GM11168 (cell line): ENCODE measurements around the gene TUBGCP3.

Experiments used
- in situ Hi-C: fragments of 300-500 bp; cut with MboI; formaldehyde crosslinking; loops from one replicate; pipeline ENCODE4 v1.12.0; 2022; ENCODE audit warnings: low sequenced_read_pairs; ENCODE audit not compliant: unreplicated experiment

TUBGCP3 gene

GRCh38 chr13:112618501-112618900 is 30.5 kb upstream of the TUBGCP3 start:
- in situ Hi-C loops: no loop called here

DNA sequence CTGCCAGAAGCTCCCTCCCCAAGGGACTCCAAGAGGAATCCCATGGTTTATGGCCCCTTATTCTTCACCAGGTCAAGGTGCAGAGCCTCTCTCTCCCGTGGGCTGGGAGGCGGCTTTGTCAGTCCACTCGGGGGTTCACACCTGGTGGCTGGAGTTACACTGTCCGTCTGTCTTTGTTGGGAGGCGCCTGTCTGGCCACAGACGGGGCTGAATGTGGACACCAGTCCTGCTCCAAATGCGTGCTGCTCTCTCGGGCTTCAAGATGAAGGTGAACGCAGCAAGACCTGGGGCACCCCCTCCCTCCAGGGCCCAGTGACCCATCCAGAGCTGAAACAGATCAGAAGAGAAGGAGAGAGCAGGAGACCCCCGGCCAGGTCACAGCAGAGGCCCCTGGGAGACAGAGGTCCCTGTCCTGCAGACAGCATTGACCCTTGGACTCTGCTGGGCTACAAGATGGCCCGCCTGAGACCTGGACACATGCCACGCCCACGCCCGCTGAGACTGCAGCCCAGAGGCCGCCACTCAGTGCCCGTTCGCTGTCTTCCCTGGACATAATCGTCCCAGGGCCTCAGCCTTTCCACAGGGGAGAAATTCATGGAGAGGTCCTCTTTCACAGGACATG is 29.9 kb upstream of the TUBGCP3 start:
- in situ Hi-C loops: no loop called here

- in situ Hi-C loops: no loop called here
Measured at GRCh38 chr13:112616586-112617362, 28.8 kb upstream of the TUBGCP3 start.

DNA sequence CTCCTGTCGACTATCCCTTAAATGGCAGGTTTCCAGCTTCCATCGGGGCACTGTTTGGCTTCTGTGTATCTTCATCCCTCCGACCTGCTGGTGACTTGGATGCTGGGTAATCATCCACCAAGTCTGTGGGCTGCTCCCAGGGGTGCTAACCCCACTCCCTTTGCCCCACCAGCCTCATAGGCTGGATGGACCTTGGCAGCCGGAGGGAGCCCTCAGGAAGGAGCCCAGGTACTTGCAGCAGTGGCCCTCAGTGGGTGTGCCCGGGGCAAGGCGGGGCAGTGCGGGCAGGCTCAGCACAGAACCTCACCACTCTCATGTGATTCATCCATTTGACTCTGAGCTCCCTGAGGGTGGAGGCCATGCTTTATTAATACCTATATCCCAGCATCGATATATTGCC is 27.4 kb upstream of the TUBGCP3 start:
- in situ Hi-C loops: no loop called here

DNA sequence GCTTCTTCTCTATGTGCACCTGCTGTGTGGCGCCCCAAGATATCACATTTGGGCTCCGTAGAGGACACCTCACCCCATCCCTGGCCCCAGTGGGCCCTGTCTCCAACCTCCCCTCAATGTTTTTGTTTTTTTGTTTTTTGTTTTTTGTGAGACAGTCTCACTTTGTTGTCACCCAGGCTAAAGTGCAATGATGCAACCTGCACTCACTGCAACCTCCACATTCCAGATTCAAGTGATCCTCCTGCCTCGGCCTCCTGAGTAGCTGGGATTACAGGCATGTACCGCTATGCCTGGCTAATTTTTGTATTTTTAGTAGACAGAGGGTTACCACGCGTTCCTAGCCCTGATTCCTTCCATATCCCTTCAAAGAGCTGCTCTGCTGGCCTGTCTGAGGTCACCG is 26.9 kb upstream of the TUBGCP3 start:
- in situ Hi-C loops: no loop called here

DNA sequence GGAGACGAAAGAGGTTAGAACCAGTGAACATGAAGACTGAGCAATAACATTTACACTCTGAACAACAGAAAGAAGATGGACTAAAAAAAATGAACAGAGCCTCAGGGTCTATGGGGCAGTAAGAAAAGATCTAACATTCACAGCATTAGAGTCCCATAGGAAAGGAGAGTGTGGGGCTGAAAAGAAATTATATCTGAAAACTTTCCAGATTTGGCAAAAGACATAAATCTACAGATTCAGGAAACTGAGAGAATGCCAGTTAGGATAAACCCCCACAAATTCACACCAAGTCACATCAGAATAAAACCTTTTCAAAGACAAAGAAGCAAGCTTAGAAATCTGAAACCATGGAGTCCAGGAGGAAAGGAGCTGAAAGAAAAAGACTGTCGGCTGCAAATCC is 20.3 kb upstream of the TUBGCP3 start:
- in situ Hi-C loops: no loop called here

DNA sequence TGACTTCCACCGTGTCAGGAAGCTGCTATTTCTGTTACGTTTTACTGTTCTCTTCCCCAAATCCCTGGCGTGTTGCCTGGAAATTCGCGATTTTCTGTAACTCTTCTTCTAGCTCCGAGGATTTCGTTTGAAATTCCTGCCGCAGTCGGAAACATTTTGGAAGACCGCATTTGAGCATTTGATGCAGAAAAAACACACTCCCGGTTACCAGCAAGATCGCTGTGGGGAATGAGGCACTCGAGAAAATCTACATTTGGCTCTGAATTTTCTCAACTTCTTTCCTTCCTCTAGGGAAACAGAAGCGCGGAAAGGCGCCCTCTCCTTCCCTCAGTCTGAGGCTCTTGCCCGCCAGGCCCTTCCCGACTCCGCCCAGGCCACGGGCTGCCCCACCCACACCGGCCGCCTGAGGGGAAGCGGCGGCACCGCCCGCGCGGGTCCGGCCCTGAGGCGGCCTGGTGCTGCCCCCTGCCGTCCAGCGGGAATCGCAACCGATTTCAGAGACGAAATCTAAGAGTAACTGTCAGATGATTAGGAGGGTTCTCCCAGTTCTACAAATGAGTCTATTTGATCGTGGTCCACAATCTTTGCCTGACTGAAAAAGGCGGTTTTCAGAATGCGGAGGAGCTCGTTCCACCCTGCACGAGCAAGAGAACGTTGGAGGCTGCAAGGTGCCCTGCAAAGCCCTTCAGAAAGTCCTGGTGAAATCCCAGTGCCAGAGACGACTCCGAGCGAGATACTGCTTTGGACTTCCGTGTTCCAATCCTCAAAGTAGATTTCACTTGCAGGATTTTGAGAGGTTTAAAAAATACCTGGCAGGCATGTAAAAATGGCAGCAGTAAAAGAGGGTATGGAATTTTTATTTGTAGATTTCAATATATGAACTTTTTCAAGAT is 18.4 kb upstream of the TUBGCP3 start:
- in situ Hi-C loops: no loop called here

DNA sequence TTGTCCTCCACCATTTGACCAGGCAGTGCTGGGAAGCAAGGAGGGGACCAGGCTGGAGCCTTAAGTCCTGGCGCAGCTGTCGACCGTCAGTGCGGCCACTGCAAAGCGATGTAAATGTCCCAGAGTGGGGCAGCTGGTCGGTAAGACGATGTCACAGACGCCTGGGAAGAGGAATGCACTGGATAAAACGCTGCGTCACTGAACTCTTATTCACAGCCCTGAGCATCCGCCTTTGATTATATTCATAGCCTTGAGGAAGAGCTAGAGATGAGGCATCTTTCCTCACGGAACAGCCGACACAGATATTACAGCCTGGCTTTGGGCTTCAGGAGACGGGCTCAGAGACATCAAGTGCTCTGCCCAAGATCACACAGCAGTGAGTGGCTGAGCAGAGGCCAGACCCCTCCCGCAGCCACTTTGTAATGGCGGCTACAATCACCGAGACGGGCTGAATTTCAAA is 17.6 kb upstream of the TUBGCP3 start:
- in situ Hi-C loops: no loop called here

GRCh38 chr13:112603641-112604225 is 15.8 kb upstream of the TUBGCP3 start:
- in situ Hi-C loops: no loop called here

- in situ Hi-C loops: no loop called here
Measured at GRCh38 chr13:112602189-112602588, 14.2 kb upstream of the TUBGCP3 start.

GRCh38 chr13:112601371-112601770 is 13.4 kb upstream of the TUBGCP3 start:
- in situ Hi-C loops: no loop called here

GRCh38 chr13:112596235-112596634 is 8.3 kb upstream of the TUBGCP3 start:
- in situ Hi-C loops: no loop called here

DNA sequence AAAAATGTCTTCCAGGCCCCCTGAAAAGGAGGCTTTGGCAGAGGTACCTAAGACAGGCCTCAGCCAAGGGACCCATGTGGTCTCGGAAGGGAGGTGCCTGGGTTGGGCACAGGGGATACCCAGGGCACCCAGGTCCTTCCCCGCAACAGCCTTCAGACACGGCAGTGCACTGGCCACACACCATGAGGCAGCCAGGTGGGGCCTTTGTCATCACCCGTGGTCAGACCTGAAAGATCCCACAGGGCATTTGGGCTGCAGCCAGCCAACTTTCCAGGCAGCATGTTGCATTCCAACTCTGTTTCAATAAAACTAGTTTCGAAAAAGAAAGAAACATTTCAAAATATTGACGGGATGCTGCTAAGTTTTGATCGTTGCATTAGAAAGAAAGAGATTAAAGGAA is 4.7 kb upstream of the TUBGCP3 start:
- in situ Hi-C loops: no loop called here

- in situ Hi-C loops: no loop called here
Measured at GRCh38 chr13:112592181-112592580, 4.2 kb upstream of the TUBGCP3 start.

DNA sequence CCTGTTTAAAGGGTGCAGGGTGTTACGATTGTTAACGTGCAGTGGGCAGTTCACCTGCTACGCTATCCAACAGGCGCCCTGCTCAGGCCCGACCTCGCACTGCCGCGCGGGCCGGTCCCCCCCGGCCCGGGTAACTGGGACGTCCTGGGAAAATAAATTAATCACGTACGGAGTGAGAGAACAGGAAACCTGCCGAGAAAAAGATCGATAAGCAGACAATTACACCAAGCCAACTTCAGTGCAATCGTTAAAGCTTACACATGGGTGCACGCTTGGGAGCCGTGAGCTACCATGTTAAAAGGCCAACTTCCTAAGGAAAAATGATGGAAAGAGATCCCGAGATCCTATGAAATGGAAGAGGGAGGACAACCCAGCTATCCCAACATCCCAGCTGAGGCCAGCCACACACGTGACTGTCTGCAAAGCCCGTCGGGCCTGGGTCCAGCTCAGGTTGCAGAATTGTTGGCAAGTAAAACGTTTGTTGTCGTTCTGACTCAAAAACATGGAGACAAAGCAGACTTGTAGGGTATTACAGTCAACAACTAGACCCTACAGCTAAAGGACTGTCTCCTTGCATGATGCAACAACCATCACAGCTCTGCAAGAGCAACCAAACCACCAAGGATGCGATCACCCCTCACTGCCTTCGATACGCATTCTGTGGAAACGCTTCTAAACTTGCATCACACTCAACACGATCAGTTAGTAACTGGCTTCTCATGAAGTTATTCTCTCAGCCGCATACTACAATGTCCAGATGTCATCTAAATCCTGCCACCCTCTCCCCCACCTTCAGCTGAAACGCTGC is 741 bp upstream of the TUBGCP3 start:
- in situ Hi-C loops: no loop called here

- in situ Hi-C loops: no loop called here
Measured at GRCh38 chr13:112587212-112587763, 665 bp downstream of the TUBGCP3 start.

DNA sequence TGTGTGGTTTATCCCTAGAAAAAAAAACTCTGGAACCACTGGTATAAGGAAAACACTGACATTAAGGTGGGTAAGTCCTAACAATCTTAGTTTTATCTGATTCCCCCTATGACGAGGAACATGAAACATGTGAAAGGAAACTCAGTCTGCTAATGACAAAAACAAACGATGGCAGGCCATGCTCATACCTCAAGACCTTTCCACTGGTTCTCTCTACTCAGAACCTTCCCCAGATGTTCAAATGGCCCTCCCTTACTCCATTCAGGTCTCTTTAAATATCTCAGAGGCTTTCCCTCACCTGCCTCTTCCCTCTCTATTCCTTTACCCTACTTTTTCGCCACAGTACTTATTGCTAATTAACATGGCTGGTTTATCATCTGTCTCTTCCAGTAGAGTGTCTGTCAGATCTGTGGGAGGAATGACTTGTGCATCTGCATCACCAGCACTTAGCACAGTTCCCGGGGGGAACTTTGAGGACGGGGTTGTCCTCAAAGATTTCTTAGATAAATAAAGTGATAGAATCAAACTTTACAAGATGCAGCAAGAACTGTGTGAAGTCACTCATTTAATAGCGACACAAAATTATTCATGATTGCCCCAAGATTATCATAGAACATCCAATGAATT is 1.5 kb downstream of the TUBGCP3 start:
- in situ Hi-C loops: no loop called here

- in situ Hi-C loops: no loop called here
Measured at GRCh38 chr13:112583592-112584277, 4.2 kb downstream of the TUBGCP3 start.
